ENCODE results near the gene NUCB1. TPM values are rescaled to one million over a fixed set of nuclear protein-coding genes. Genes with fewer than 3 reads are reported as not detected.
"Not testable (repeated sequence)": the region's sequence is repeated elsewhere in the genome, so short reads cannot be mapped to it uniquely, and the experiment has no call there.

Gene NUCB1
- total and polyA plus RNA-seq, 3 experiments from 2014 or later = 86.8 to 147 (median 93.3) TPM

DNA sequence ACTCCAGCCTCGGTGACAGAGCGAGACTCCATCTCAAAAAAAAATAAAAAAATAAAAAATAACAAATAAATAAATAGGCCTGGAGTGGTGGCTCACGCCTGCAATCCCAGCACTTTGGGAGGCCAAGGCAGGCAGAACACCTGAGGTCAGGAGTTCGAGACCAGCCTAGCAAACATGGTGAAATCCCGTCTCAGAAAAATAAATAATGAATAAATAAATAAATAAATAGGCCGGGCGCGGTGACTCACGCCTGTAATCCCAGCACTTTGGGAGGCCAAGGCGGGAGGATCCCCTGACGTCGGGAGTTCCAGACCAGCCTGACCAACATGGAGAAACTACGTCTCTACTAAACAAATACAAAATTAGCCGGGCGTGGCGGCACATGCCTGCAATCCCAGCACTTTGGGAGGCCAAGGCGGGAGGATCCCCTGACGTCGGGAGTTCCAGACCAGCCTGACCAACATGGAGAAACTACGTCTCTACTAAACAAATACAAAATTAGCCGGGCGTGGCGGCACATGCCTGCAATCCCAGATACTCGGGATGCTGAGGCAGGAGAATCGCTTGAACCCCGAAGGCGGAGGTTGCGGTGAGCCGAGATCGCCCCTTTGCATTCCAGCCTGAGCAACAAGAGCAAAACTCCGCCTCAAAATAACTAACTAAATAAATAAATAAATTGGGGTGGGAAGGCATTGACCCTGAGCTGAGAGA lies 28.5 kb upstream of the NUCB1 start:
- not testable (repeated sequence) for H3K27me3 ChIP-seq (ENCODE audit: insufficient read depth, low read length, poor library complexity, severe bottlenecking); H3K9me3 Mint-ChIP-seq; H3K9me3 ChIP-seq (ENCODE audit: low read length); H3K36me3 ChIP-seq (ENCODE audit: insufficient read depth, low read length); H3K4me3 ChIP-seq (ENCODE audit: low read length); DNase-seq
- peaks cover 39 to 45% (median 43%) of the 10 kb centered on the region in 3 donors for H3K4me1 Mint-ChIP-seq
- ChIA-PET CTCF (interaction anchor here (1.4 to 2.2 kb wide), 4 partner anchors 29 to 122 kb away, joined by 3 to 6 read pairs (median 4); partner anchors contain the start of genes GYS1 and RUVBL2), POLR2A (interaction anchor here (1.0 to 2.2 kb wide), 6 partner anchors 9 to 508 kb away, joined by 4 to 17 read pairs (median 6); partner anchors contain the start of genes FTL, GYS1, NUCB1 and RPL18)
- H3K4me1 ChIP-seq (ENCODE audit: insufficient read depth, low read length) = peaks cover 32% of the 10 kb centered on the region
- H3K27ac ChIP-seq (ENCODE audit: low read depth, low read length) = peak overlapping the region; percentile 100
- H3K27ac Mint-ChIP-seq = peak overlapping the region; percentile 99 to 100 (median 100)
- H3K36me3 Mint-ChIP-seq = peaks cover 13 to 42% (median 17%) of the 10 kb centered on the region in 3 donors
- peak overlapping the region; percentile 97 to 100 (median 99) for H3K4me3 Mint-ChIP-seq
- H3K27me3 Mint-ChIP-seq = peaks cover 7 to 14% of the 10 kb centered on the region in 2 donors

DNA sequence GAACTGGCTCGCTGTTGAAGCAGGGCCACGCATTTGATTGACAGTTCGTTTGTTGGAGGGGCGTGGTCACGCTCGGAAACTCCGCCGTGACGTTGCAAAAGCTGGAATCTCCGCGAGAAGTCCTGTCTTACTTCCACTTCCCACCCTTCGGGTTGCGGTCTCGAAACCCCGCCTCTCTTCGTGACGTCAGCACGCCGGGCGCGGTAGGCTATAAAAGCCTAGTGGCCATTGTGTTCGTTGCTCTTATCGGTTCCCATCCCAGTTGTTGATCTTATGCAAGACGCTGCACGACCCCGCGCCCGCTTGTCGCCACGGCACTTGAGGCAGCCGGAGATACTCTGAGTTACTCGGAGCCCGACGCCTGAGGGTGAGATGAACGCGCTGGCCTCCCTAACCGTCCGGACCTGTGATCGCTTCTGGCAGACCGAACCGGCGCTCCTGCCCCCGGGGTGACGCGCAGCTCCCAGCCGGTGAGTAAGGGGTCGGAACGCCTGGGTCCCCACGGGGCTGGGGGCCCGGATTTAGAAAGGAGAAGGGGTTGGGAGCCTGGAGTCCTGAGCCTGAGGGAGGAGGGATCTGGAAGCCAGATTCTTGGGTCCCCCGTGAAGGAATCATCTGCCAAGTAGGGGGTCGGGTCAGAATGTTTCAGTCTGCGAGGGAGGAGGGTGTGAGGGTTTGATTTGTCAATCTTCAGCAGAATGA lies 27.8 kb upstream of the NUCB1 start, which contains the start of gene PPP1R15A:
PPP1R15A (plus strand) TSS at position 240 of the 702 bp plus-strand sequence. CDS start 813 bp downstream, outside the sequence.
- Mint-ChIP-seq H3K27me3 (peaks cover 4 to 14% of the 10 kb centered on the region in 2 donors), H3K4me1 (peaks cover 39 to 45% (median 43%) of the 10 kb centered on the region in 3 donors), H3K4me3 (peak within 1 kb of the TSS; percentile 97 to 100 (median 99)), H3K9me3 (peaks cover 0 to 5% (median 0%) of the 10 kb centered on the region in 5 donors), H3K27ac (peak within 1 kb of the TSS; percentile 99 to 100 (median 100)), H3K36me3 (peaks cover 13 to 47% (median 17%) of the 10 kb centered on the region in 3 donors)
- H3K27ac ChIP-seq (ENCODE audit: low read depth, low read length) = peak within 1 kb of the TSS; percentile 100
- ChIA-PET POLR2A (interaction anchor here (1.0 to 2.2 kb wide), 7 partner anchors 8 to 509 kb away, joined by 4 to 17 read pairs (median 6); partner anchors contain the start of genes FTL, GYS1, NUCB1 and RPL18), CTCF (interaction anchor here (1.1 to 2.2 kb wide), 5 partner anchors 28 to 121 kb away, joined by 3 to 6 read pairs (median 4); partner anchors contain the start of genes GYS1 and RUVBL2)
- H3K9me3 ChIP-seq (ENCODE audit: low read length) = no peaks in the 10 kb centered on the region
- no peaks in the 10 kb centered on the region for H3K27me3 ChIP-seq (ENCODE audit: insufficient read depth, low read length, poor library complexity, severe bottlenecking)
- H3K36me3 ChIP-seq (ENCODE audit: insufficient read depth, low read length) = peaks cover 7% of the 10 kb centered on the region
- H3K4me1 ChIP-seq (ENCODE audit: insufficient read depth, low read length) = peaks cover 32% of the 10 kb centered on the region
- DNase-seq = peak; percentile 92 to 99 (median 98)
- H3K4me3 ChIP-seq (ENCODE audit: low read length) = peak within 1 kb of the TSS; percentile 95

DNA sequence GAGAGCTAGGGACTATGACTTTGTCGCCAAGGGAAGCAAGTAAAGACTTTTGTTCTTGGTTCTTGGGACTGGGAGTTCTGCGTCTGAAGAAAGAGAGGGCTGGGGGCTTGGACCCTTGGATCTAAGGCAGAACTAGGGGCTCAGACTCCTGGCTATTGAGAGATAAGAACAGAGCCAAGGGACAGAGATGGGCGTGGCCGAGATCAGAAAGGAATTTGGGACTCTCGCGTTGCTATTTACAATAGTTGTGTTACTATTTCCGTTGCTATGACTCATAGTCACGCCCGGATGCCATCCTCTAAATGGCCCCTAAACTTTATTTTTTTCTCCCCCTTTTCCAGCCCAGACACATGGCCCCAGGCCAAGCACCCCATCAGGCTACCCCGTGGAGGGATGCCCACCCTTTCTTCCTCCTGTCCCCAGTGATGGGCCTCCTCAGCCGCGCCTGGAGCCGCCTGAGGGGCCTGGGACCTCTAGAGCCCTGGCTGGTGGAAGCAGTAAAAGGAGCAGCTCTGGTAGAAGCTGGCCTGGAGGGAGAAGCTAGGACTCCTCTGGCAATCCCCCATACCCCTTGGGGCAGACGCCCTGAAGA lies 27.1 kb upstream of the NUCB1 start:
- POLR2A ChIA-PET = interaction anchor here (1.3 to 2.2 kb wide), 4 partner anchors 7 to 92 kb away, joined by 4 to 17 read pairs (median 6); partner anchors contain the start of genes FTL and NUCB1
- peak overlapping the region; percentile 95 for H3K4me3 ChIP-seq (ENCODE audit: low read length)

DNA sequence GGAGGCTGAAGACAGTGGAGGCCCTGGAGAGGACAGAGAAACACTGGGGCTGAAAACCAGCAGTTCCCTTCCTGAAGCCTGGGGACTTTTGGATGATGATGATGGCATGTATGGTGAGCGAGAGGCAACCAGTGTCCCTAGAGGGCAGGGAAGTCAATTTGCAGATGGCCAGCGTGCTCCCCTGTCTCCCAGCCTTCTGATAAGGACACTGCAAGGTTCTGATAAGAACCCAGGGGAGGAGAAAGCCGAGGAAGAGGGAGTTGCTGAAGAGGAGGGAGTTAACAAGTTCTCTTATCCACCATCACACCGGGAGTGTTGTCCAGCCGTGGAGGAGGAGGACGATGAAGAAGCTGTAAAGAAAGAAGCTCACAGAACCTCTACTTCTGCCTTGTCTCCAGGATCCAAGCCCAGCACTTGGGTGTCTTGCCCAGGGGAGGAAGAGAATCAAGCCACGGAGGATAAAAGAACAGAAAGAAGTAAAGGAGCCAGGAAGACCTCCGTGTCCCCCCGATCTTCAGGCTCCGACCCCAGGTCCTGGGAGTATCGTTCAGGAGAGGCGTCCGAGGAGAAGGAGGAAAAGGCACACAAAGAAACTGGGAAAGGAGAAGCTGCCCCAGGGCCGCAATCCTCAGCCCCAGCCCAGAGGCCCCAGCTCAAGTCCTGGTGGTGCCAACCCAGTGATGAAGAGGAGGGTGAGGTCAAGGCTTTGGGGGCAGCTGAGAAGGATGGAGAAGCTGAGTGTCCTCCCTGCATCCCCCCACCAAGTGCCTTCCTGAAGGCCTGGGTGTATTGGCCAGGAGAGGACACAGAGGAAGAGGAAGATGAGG lies 26.4 kb upstream of the NUCB1 start:
- POLR2A ChIA-PET = interaction anchor here (1.4 to 2.2 kb wide), 3 partner anchors 27 to 90 kb away, joined by 4 to 17 read pairs (median 7); partner anchors contain the start of gene NUCB1
- Mint-ChIP-seq H3K27ac (peak overlapping the region; percentile 99 to 100 (median 100)), H3K9me3 (peaks cover 0 to 5% (median 0%) of the 10 kb centered on the region in 5 donors), H3K36me3 (peaks cover 13 to 60% (median 20%) of the 10 kb centered on the region in 3 donors), H3K4me1 (peaks cover 41 to 55% (median 46%) of the 10 kb centered on the region in 3 donors), H3K27me3 (peaks cover 0 to 14% of the 10 kb centered on the region in 2 donors), H3K4me3 (peak overlapping the region; percentile 97 to 100 (median 99))
- Histone ChIP-seq H3K27me3 (ENCODE audit: insufficient read depth, low read length, poor library complexity, severe bottlenecking) (no peaks in the 10 kb centered on the region), H3K4me3 (ENCODE audit: low read length) (peak overlapping the region; percentile 95), H3K27ac (ENCODE audit: low read depth, low read length) (peak overlapping the region; percentile 100), H3K4me1 (ENCODE audit: insufficient read depth, low read length) (peaks cover 32% of the 10 kb centered on the region), H3K9me3 (ENCODE audit: low read length) (no peaks in the 10 kb centered on the region), H3K36me3 (ENCODE audit: insufficient read depth, low read length) (peaks cover 7% of the 10 kb centered on the region)
- CTCF ChIA-PET = interaction anchor here (0.6 to 2.2 kb wide), 8 partner anchors 13 to 120 kb away, joined by 3 to 6 read pairs (median 3); partner anchors contain the start of genes GYS1, HSD17B14 and RUVBL2
- DNase-seq = peak in 1 of 5 donors; percentile 37

More for the DNA sequence above, 27.1 kb upstream of the NUCB1 start:
- Histone ChIP-seq H3K36me3 (ENCODE audit: insufficient read depth, low read length) (peaks cover 7% of the 10 kb centered on the region), H3K4me1 (ENCODE audit: insufficient read depth, low read length) (peaks cover 32% of the 10 kb centered on the region), H3K27me3 (ENCODE audit: insufficient read depth, low read length, poor library complexity, severe bottlenecking) (no peaks in the 10 kb centered on the region), H3K27ac (ENCODE audit: low read depth, low read length) (peak overlapping the region; percentile 100), H3K9me3 (ENCODE audit: low read length) (no peaks in the 10 kb centered on the region)
- H3K27me3 Mint-ChIP-seq = peaks cover 3 to 14% of the 10 kb centered on the region in 2 donors
- H3K4me3 Mint-ChIP-seq = peak overlapping the region; percentile 97 to 100 (median 99)
- DNase-seq = peak; percentile 66 to 91 (median 85)
- H3K27ac Mint-ChIP-seq = peak overlapping the region; percentile 99 to 100 (median 100)
- peaks cover 0 to 5% (median 0%) of the 10 kb centered on the region in 5 donors for H3K9me3 Mint-ChIP-seq
- peaks cover 13 to 54% (median 17%) of the 10 kb centered on the region in 3 donors for H3K36me3 Mint-ChIP-seq
- CTCF ChIA-PET = interaction anchor here (0.9 to 2.2 kb wide), 9 partner anchors 13 to 120 kb away, joined by 3 to 6 read pairs (median 3); partner anchors contain the start of genes GYS1, HSD17B14 and RUVBL2
- peaks cover 39 to 52% (median 43%) of the 10 kb centered on the region in 3 donors for H3K4me1 Mint-ChIP-seq

GRCh38 chr19:48874303-48875135 lies 25.6 kb upstream of the NUCB1 start:
- Histone ChIP-seq H3K9me3 (ENCODE audit: low read length) (no peaks in the 10 kb centered on the region), H3K27ac (ENCODE audit: low read depth, low read length) (peak overlapping the region; percentile 100), H3K27me3 (ENCODE audit: insufficient read depth, low read length, poor library complexity, severe bottlenecking) (no peaks in the 10 kb centered on the region), H3K4me1 (ENCODE audit: insufficient read depth, low read length) (peaks cover 32% of the 10 kb centered on the region), H3K4me3 (ENCODE audit: low read length) (peak overlapping the region; percentile 27), H3K36me3 (ENCODE audit: insufficient read depth, low read length) (peaks cover 7% of the 10 kb centered on the region)
- peaks cover 43 to 57% (median 47%) of the 10 kb centered on the region in 3 donors for H3K4me1 Mint-ChIP-seq
- peak overlapping the region; percentile 91 to 100 (median 98) for H3K4me3 Mint-ChIP-seq
- peak in 3 of 5 donors; percentile 34 to 61 (median 35) for DNase-seq
- POLR2A ChIA-PET = interaction anchor here (1.0 to 2.0 kb wide), 5 partner anchors 26 to 119 kb away, joined by 3 to 12 read pairs (median 7); partner anchors contain the start of genes GYS1, NUCB1 and RUVBL2
- CTCF ChIA-PET = interaction anchor here (0.6 to 2.2 kb wide), 7 partner anchors 30 to 119 kb away, joined by 3 to 6 read pairs (median 3); partner anchors contain the start of genes GYS1, HSD17B14 and RUVBL2
- H3K9me3 Mint-ChIP-seq = peaks cover 0 to 5% (median 0%) of the 10 kb centered on the region in 5 donors
- H3K27ac Mint-ChIP-seq = peak overlapping the region; percentile 99 to 100 (median 100)
- peaks cover 0 to 14% of the 10 kb centered on the region in 2 donors for H3K27me3 Mint-ChIP-seq
- peaks cover 13 to 62% (median 20%) of the 10 kb centered on the region in 3 donors for H3K36me3 Mint-ChIP-seq

All from CD8-positive, alpha-beta memory T cell (primary cell).